Liver (tissue), 3 donors: ENCODE results near the gene PSMD1.

Experiments used
- CTCF ChIP-seq: fragments of 150-350 bp; IDR thresholded peaks from 2 replicates; pipeline ENCODE4 v1.5.1; 2017; ENCODE audit warnings: improper control_type of control experiment, low read depth, low read length; ENCODE audit not compliant: missing input control
- EGR1 ChIP-seq, 2 donors: IDR thresholded peaks; 2 replicates each; pipeline ENCODE4 v1.6.1; 2016 to 2018; ENCODE audit warnings: antibody characterized with exemption in 2 of 2, low read depth in 2 of 2
- GABPA ChIP-seq, 2 donors: IDR thresholded peaks in 1 of 2; conservative IDR thresholded peaks in 1 of 2; 2 replicates each; pipeline ENCODE4 v1.6.1; 2016; ENCODE audit warnings: antibody characterized with exemption in 2 of 2, mild to moderate bottlenecking in 1 of 2, moderate library complexity in 1 of 2
- JUND ChIP-seq, 2 donors: IDR thresholded peaks; 2 replicates each; pipeline ENCODE4 v1.6.1; 2016; ENCODE audit warnings: antibody characterized with exemption in 2 of 2
- YY1 ChIP-seq: IDR thresholded peaks from 2 replicates; pipeline ENCODE4 v1.6.1; 2016; ENCODE audit warnings: antibody characterized with exemption, mild to moderate bottlenecking
- donor health status: healthy.
- donor health status: healthy.

- TF ChIP-seq CTCF (no peak), YY1 (peak; percentile 32), EGR1 (IDR thresholded peaks at IDR 0.05; ENCODE audit: low read depth in 2 of 2) (no peak), JUND (IDR thresholded peaks at IDR 0.05) (no peak), GABPA (IDR thresholded peaks at IDR 0.05 in 1 of 2, conservative IDR thresholded peaks at IDR 0.05 in 1 of 2) (no peak)
These were observed 66.8 kb downstream of the PSMD1 start for GRCh38 chr2:231123362-231123898.
